ENCODE measurements around the gene MINDY2. TPM values are rescaled to one million over a fixed set of nuclear protein-coding genes. Genes with fewer than 3 reads are reported as not detected.
A peak's percentile ranks its signal among the peaks of the same experiment; 100 is the strongest.

Gene MINDY2, protein sequence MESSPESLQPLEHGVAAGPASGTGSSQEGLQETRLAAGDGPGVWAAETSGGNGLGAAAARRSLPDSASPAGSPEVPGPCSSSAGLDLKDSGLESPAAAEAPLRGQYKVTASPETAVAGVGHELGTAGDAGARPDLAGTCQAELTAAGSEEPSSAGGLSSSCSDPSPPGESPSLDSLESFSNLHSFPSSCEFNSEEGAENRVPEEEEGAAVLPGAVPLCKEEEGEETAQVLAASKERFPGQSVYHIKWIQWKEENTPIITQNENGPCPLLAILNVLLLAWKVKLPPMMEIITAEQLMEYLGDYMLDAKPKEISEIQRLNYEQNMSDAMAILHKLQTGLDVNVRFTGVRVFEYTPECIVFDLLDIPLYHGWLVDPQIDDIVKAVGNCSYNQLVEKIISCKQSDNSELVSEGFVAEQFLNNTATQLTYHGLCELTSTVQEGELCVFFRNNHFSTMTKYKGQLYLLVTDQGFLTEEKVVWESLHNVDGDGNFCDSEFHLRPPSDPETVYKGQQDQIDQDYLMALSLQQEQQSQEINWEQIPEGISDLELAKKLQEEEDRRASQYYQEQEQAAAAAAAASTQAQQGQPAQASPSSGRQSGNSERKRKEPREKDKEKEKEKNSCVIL
- total RNA-seq (2014; rRNA removed; shearing (Covaris generic); ENCODE audit: low replicate concordance), result 4.7 and 7.4 TPM in 2 replicates

DNA sequence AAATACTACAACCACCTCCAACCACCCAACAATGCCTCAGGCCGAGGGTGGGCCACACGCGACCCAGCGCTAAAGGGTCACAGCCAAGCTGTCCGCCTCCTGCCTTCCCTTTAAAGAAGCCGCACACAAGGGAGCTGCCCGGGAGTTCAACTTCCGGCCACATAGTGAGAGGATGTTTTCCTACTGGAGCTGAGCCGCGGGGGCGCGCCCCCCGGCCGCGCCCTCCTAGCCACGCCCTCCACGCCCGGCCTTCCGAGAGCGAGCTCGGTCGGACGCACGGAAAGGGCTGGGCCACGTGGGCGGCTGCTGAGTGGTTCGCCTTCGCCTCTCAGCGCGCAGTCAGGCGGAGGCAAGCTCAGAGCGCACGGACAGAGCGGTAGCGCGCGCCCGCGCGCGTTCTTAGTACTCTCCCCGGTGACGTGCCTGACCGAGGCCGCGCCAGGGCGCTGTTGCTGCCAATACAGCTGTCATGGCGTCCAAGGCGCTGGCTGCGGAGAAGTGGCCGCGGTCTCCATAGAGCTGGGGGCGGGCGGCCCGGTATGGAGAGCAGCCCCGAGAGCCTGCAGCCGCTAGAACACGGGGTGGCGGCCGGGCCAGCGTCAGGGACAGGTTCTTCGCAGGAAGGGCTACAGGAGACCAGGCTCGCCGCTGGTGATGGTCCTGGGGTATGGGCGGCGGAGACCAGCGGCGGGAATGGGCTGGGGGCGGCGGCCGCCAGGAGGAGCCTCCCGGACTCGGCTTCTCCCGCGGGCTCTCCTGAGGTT is at the start of gene MINDY2:
TSS of gene MINDY2 (plus strand) at position 446 of the 764 bp plus-strand sequence. CDS start at position 540, 94 bp downstream.
- Histone ChIP-seq H3K4me3 (peak within 1 kb of the TSS; percentile 93), H3K36me3 (no peaks in the 10 kb centered on the region), H3K9me3 (no peaks in the 10 kb centered on the region), H3K27me3 (no peaks in the 10 kb centered on the region)
- DNase-seq, result peak; percentile 99

DNA sequence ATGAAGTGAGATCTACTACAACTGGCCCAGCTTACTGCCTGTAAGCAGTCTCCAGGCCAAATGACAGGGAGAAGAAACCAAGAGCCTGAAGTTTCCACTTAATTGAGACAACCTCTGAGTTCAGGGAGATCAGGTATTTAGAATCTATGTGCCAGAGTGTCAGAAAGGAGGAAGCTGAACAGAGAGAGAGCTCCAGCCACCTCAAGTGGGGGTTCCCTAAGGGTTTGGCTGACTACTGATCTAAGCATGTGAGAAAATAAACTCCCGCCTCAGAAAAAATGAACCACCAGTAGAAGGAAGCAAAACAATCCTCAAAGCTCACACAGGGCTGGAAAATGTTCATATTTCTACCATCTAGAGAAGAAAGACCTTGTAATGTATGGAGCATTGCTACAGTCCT is 46.6 kb upstream of the MINDY2 start:
- peaks cover 5% of the 10 kb centered on the region for H3K36me3 ChIP-seq
- H3K9me3 ChIP-seq, result no peaks in the 10 kb centered on the region
- H3K27me3 ChIP-seq, result no peaks in the 10 kb centered on the region
- no peak for DNase-seq
- H3K4me3 ChIP-seq, result no peak overlapping the region

DNA sequence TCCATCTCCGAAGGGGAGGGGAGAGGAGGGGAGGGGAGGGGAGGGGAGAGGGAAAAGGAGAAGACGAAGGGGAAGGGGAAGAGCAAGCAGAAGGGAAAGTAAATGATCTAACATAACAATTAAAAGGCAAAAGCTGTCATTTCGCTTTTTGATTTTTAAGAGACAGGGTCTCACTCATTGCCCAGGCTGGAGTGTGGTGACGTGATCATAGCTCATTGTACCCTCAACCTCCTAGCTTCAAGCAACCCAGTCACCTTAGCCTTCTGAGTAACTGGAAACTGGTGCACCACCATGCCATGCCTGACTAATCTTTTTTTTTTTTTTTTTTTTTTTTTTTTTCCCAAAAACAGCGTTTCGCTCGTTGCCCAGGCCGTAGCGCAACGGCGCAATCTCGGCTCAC is 44.2 kb upstream of the MINDY2 start:
- Histone ChIP-seq H3K36me3 (peaks cover 6% of the 10 kb centered on the region), H3K4me3 (no peak overlapping the region), H3K9me3 (no peaks in the 10 kb centered on the region), H3K27me3 (no peaks in the 10 kb centered on the region)
- DNase-seq, result no peak

DNA sequence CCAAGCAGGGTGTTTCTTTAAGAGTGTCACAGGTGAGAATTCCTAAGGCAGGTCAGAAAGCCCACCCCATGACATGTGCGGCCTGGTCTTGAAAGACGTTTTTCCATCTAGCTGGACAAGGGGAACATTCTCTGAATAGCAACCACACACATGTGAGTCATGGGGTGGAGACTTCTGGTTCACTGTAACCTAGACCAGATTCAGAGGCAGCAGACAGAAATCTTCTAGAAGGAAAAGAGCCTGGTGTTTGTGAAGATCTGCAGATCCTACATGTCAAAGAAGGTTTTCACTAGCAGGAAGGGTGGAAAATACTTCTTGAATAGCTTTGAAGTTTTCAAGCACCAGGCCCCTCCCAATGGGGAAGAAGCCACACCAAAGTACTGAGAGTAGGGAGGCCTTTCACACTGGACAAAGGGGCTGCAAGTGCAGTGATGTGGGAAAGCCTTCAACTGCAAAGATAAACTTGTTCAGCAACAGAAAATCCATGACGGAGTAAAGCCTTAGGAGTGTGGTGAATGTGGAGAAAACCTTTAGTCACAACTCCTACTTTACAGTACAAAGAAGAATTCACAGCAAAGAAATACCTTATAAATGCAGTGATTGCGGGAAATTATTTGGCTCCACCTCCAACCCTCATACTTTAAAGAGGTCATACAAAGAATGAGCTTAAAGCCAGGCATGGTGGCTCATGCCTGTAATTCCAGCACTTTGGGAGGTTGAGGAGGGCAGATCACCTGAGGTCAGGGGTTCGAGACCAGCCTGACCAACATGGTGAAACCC is 39.2 kb upstream of the MINDY2 start:
- H3K36me3 ChIP-seq, result peaks cover 8% of the 10 kb centered on the region
- no peak overlapping the region for H3K4me3 ChIP-seq
- no peaks in the 10 kb centered on the region for H3K9me3 ChIP-seq
- H3K27me3 ChIP-seq, result no peaks in the 10 kb centered on the region
- peak; percentile 23 for DNase-seq

DNA sequence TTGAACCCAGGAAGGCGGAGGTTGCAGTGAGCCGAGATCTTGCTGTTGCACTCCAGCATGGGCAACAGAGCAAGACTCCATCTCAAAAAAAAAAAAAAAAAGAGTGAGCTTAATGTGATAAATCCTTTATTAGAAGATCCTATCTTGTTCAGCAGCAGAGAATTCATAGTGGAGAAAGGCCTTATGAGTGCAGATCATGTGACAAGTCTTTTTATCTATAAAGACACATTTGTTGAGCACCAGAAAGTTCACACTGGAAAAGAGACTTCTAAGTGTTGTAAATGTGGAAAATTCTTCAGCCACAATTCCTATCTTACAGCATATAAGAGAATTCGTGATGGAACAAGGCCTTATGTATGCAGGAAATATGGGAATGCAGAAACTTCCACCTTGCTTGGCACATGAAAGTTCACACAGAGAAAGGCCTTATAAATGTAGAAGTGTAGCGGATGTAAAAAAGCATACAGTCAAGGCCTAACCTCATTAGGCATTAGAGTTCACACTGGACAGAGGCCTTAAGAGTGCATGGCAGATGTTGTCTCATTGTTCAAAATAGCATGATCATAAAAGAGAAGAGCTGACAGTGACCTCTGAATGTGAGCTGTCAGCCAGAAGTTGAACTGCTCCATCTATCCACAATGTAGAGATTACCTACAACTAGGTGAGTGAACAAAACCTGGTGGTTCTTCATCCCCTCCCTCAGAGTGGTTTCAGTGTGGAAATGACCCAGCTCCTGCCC is 38.3 kb upstream of the MINDY2 start:
- Histone ChIP-seq H3K27me3 (no peaks in the 10 kb centered on the region), H3K9me3 (no peaks in the 10 kb centered on the region), H3K36me3 (peaks cover 8% of the 10 kb centered on the region), H3K4me3 (no peak overlapping the region)
- DNase-seq, result no peak

DNA sequence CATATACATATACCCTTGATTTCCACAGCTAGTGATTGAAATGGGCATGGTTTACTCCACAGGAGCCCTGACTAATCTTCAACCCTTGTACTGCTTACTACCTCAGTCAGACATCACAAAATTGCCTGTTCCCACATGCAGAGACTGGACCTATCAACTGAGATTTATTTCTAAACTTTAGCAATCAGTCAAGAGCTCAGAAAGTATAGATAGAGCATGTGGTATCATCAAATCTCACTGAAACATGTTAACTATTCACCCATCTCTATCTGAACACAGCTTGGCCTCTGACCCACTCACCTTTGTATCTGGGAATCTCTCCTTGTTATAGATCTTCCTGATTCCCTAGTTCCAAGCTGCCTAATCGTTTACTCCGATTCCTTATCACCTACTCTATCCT is 36.2 kb upstream of the MINDY2 start:
- Histone ChIP-seq H3K27me3 (no peaks in the 10 kb centered on the region), H3K4me3 (no peak overlapping the region), H3K9me3 (no peaks in the 10 kb centered on the region), H3K36me3 (peaks cover 2% of the 10 kb centered on the region; the same call in 1 of the 2 replicates)
- no peak for DNase-seq

DNA sequence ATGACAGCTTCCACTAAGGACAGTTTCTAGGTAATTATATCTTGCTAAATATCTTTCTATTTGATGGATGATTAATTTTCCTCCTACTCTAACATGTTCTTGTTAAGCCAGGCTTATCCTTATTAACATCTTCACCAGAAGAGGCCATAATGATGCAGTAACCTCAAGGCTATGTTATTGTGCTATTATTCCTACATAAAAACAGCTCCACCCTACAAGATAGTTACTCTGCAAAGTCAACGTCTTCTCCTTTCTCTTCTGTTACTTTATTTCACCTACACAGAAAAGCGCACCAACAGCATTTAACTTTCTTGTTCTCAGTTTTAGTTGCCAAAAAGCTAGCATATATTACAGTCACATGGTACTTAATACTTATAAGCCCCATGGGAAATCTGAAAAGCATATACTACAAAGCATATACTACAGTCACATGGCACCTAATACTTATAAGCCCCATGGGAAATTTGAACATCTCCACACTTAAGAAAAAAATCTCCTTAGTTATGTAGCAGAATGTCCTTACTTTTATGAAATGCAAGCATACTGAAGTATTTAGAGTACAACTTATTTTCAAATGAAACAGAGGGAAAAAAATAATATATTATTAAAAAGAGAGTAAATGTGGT is 35.0 kb upstream of the MINDY2 start:
- H3K36me3 ChIP-seq, result peaks cover 2% of the 10 kb centered on the region; the same call in 1 of the 2 replicates
- DNase-seq, result no peak
- H3K27me3 ChIP-seq, result no peaks in the 10 kb centered on the region
- H3K4me3 ChIP-seq, result no peak overlapping the region
- H3K9me3 ChIP-seq, result no peaks in the 10 kb centered on the region

DNA sequence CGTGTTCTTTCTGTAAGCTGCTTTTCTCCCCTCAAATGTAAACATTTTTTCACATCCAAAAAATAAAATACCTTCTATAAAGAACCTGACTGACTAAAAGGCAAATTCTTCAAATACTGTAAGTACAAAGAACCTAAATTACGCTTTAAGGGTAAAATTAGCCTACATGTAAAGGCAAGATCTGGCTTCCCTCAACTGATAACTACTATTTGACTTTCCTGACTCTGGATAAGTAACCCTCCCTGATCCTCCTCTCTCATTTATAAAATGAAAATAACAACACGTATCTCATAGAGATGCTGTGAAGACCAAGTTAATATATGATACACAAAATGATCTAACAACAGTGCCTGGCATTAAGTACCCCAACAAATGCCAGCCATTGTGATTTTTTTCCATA is 33.8 kb upstream of the MINDY2 start:
- Histone ChIP-seq H3K27me3 (no peaks in the 10 kb centered on the region), H3K36me3 (peaks cover 2% of the 10 kb centered on the region), H3K4me3 (no peak overlapping the region), H3K9me3 (no peaks in the 10 kb centered on the region)
- DNase-seq, result no peak

DNA sequence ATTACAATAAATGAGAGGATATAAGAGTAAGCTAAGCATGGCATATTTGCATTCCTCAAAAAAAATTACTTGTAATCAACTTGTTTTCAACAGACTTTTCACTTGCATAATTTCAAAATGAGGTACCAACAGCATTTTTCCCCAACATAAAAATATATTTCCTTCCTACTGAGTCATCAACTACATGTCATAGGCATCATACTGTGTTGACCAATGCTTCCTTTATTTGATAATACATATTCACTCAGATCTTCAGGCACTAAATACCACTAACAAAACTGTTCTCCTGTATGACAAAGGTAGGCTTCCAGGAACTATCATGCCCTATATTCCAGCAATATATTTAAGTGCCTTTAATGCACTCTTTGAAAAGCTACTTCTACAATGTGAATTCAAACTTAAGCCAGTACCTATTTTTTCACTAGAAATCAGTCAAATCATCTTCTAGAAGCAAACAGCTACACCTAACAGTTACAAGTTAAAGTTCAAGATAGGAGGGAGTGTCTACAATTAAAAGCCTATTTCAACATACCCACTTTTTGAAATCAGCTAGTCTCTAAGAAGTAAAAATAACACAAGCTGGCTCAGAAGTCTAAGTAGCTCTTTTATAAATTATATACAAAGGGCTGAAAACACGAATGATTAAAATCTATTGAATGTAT is 32.9 kb upstream of the MINDY2 start:
- Histone ChIP-seq H3K9me3 (no peaks in the 10 kb centered on the region), H3K36me3 (no peaks in the 10 kb centered on the region; the same call in 1 of the 2 replicates), H3K4me3 (no peak overlapping the region), H3K27me3 (no peaks in the 10 kb centered on the region)
- no peak for DNase-seq

DNA sequence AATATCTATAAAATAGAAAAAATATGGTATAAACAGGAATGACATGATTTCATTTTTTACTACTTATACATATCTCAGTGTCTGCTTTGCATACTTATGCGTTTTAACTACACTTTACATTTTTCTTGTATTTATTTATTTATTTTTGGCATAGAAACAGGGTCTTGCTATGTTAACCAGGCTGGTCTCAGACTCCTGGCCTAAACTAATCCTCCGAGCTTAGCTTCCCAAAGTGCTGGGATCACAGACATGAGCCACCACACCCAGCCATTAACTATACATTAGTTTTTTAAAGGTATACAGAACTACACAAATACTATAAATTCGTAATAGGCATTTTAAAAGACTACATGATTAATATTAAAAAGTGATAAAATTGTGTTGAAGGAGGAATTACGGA is 30.7 kb upstream of the MINDY2 start:
- Histone ChIP-seq H3K36me3 (peaks cover 7% of the 10 kb centered on the region), H3K27me3 (no peaks in the 10 kb centered on the region), H3K9me3 (no peaks in the 10 kb centered on the region), H3K4me3 (no peak overlapping the region)
- no peak for DNase-seq

DNA sequence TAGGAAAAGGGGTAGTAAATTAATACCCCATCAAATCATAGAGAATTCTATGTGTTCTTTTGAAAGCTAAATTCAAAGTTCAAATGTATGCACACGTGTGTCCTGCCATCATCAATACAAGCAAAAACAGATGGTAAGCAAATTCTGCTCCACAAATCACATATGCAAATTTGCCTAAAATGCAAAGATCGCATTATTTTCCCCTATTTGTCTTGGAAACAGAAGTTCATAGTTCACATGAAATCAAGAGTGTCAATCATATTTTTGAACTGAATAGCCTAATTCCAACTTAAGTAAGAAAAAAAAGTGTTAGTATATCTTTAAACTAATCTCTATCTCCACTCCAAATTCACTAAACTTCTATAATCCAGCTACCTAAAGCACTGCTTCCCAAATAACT is 30.1 kb upstream of the MINDY2 start:
- H3K27me3 ChIP-seq, result no peaks in the 10 kb centered on the region
- DNase-seq, result no peak
- peaks cover 7% of the 10 kb centered on the region for H3K36me3 ChIP-seq
- no peaks in the 10 kb centered on the region for H3K9me3 ChIP-seq
- H3K4me3 ChIP-seq, result no peak overlapping the region

DNA sequence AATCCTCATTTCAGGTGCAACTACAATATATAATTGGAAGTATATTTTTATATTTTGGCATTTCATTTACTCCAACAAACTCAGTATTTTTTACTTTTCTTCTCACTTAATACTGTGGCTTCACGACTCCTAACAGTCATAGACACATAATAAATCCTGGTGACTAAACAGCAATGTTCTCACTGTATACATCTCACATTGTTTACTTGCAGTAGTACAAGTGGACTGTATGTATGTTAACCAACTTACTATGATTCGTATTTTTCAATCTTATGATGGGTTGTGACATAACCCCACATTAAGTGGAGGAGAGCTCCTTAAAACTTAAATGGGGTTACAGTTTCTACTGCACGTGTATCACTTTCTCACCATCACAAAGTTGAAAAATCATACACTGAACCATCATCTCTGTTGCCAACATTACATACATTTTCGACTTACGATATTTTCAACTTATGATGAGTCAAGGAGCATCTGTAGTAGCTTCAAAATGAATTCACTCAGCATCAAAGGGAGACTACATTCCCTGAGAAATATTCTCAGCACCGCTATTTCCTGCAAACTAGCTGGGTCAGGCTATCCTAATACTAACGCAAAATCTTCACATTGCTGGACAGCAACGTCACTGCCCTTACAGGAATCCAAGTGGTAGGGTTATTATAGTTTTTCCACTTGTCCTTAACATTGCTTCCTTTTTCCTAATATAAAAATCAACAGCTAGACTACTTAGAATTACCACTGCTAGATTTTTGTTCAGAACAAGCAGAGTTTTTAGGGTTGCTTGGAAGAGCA is 28.9 kb upstream of the MINDY2 start:
- Histone ChIP-seq H3K4me3 (no peak overlapping the region), H3K36me3 (peaks cover 7% of the 10 kb centered on the region)

DNA sequence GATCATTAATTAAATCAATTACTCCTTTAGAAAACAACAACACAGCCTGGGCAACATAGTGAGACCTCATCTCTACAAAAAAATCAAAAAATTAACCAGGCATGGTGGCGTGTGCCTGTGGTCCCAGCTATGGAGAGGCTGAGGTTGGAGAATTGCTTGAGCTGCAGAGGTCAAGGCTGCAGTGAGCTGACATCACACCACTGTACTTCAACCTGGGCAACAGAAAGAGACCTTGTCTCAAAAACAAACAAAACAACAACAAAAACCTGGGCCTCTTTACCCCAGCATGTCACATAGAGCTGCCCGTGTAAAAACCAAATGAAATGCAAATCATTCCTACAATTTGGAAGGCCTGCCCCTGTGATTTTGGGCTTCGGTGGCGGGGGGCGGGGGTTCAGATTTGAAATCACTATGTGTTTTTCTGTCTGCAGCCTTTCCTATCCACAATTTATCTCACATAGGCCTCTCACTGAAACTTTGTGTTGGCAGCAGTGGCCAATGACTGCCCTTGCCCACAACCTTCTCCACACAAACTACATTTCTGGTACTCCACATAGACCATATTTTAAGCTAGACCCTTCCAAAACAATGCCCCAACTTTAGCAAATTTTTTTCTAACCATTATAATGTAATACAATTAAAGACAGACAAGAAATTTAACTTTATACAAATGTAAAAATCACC is 28.1 kb upstream of the MINDY2 start:
- H3K36me3 ChIP-seq, result peaks cover 7% of the 10 kb centered on the region
- H3K27me3 ChIP-seq, result no peaks in the 10 kb centered on the region
- no peak overlapping the region for H3K4me3 ChIP-seq
- H3K9me3 ChIP-seq, result no peaks in the 10 kb centered on the region
- DNase-seq, result no peak

More for the DNA sequence above, 28.9 kb upstream of the MINDY2 start:
- Histone ChIP-seq H3K9me3 (no peaks in the 10 kb centered on the region), H3K27me3 (no peaks in the 10 kb centered on the region)
- DNase-seq, result no peak

DNA sequence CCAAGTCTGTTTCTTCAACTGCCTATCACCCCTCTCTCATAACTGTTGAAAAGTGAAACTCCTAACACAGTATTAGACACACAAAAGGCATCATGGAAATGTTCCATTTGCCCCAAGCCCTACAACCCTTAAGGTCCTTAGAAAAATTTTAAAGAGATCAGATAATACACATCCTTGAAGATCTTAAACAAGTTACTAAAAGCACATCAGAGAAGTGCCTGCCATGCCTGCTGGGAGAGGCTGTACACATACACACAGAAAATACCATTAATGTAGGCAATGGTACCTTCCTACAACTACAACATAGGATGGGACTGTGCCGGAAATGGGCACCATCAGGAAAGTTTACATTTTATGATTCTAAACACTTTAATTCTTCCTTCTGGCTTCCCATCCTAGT is 24.9 kb upstream of the MINDY2 start:
- H3K27me3 ChIP-seq, result no peaks in the 10 kb centered on the region
- no peaks in the 10 kb centered on the region for H3K9me3 ChIP-seq
- H3K4me3 ChIP-seq, result no peak overlapping the region
- peaks cover 9% of the 10 kb centered on the region for H3K36me3 ChIP-seq
- DNase-seq, result no peak

All from MG63 (cell line).